ENCODE results near the gene HLA-DQB1. TPM values are rescaled to one million over a fixed set of nuclear protein-coding genes. Genes with fewer than 3 reads are reported as not detected.

HLA-DQB1 gene
- total RNA-seq = not detected in 2 replicates

GRCh38 chr6:32666420-32667300 is at the start of gene HLA-DQB1:
TSS of gene HLA-DQB1 (minus strand) at chr6:32666657. CDS start at chr6:32666607, 50 bp downstream.

GRCh38 chr6:32637219-32637880 is 29.1 kb downstream of the HLA-DQB1 start, which contains the start of gene HLA-DQA1:
TSS of gene HLA-DQA1 (plus strand) at chr6:32637406. CDS start at chr6:32637459, 53 bp downstream.

Other genes with a start within 250 kb of the HLA-DQB1 start
- gene HLA-DRA, start 226.8 kb downstream of the HLA-DQB1 start, total RNA-seq = not detected in 2 replicates
- 0.33 TPM in 1 of 2 replicates, not detected in the other for gene HLA-DRB5, start 136.4 kb downstream of the HLA-DQB1 start, total RNA-seq
- 0.10 and 1.3 TPM in 2 replicates for gene HLA-DRB1, start 76.8 kb downstream of the HLA-DQB1 start, total RNA-seq
- not detected in 2 replicates for gene HLA-DQA1, start 29.3 kb downstream of the HLA-DQB1 start, total RNA-seq
- gene HLA-DQA2, start 74.7 kb upstream of the HLA-DQB1 start, total RNA-seq = 0.19 TPM in 1 of 2 replicates, not detected in the other
- gene HLA-DQB2, start 96.9 kb upstream of the HLA-DQB1 start, total RNA-seq = not detected in 2 replicates
- gene HLA-DOB, start 150.3 kb upstream of the HLA-DQB1 start, total RNA-seq = under 0.01 and 0.19 TPM in 2 replicates
- gene TAP2, start 172.1 kb upstream of the HLA-DQB1 start, total RNA-seq = 18.3 and 21.6 TPM in 2 replicates
- gene PSMB8, start 177.4 kb upstream of the HLA-DQB1 start, total RNA-seq = 32.2 and 34.3 TPM in 2 replicates
- gene TAP1, start 187.0 kb upstream of the HLA-DQB1 start, total RNA-seq = 25.5 and 29.3 TPM in 2 replicates
- gene PSMB9, start 187.5 kb upstream of the HLA-DQB1 start, total RNA-seq = 2.9 and 3.9 TPM in 2 replicates